Stomach (tissue), 9 donors: ENCODE measurements around the gene TBCK. TPM values are rescaled to one million over a fixed set of nuclear protein-coding genes. Genes with fewer than 3 reads are reported as not detected.
"Not testable (repeated sequence)": the region's sequence is repeated elsewhere in the genome, so short reads cannot be mapped to it uniquely, and the experiment has no call there.

Experiments used
- DNase-seq, 2 donors: peaks; one replicate each; pipeline versions ENCODE4 v3.0.0 to v3.0.0-alpha.2; 2013 to 2019
- H3K27ac ChIP-seq, 5 donors: fragments of 200-600 bp in 4 of 5; sonication (generic) in 4 of 5; one replicate each; pipeline ENCODE4 v1.5.1; 2013 to 2019; ENCODE audit warnings: mild to moderate bottlenecking in 1 of 5, moderate library complexity in 1 of 5
- H3K27me3 ChIP-seq, 3 donors: fragments of 200-600 bp; sonication (generic); one replicate each; pipeline ENCODE4 v1.5.1; 2017 to 2019; ENCODE audit warnings: mixed run types in 1 of 3
- H3K36me3 ChIP-seq, 4 donors: fragments of 200-600 bp; sonication (generic); 1 replicate in 3 of 4; 2 replicates in 1 of 4; pipeline ENCODE4 v1.5.1; 2016 to 2019
- H3K4me1 ChIP-seq, 4 donors: fragments of 200-600 bp; sonication (generic); one replicate each; pipeline ENCODE4 v1.5.1; 2016 to 2019
- H3K4me3 ChIP-seq, 4 donors: fragments of 200-600 bp; sonication (generic) in 3 of 4; one replicate each; pipeline ENCODE4 v1.5.1; 2016 to 2019; ENCODE audit warnings: mild to moderate bottlenecking in 1 of 4
- H3K9me3 ChIP-seq, 4 donors: fragments of 200-600 bp; sonication (generic); one replicate each; pipeline ENCODE4 v1.5.1; 2016 to 2019
- CTCF ChIP-seq, 7 experiments: fragments of 450-650 bp in 4 of 7; fragments of 200-600 bp in 3 of 7; sonication (generic) in 3 of 7; IDR thresholded peaks; one replicate each; pipeline ENCODE4 v1.5.1; 2016 to 2019; ENCODE audit warnings: antibody characterized with exemption in 7 of 7, control low read depth in 2 of 7, mild to moderate bottlenecking in 1 of 7
- EP300 ChIP-seq: sonication (generic); formaldehyde crosslinking; IDR thresholded peaks from one replicate; pipeline ENCODE4 v1.6.1; 2017; ENCODE audit warnings: antibody characterized with exemption
- POLR2A ChIP-seq, 4 donors: fragments of 450-650 bp; IDR thresholded peaks; one replicate each; pipeline ENCODE4 v1.6.1; 2016; ENCODE audit warnings: antibody characterized with exemption in 4 of 4, control low read depth in 2 of 4, mild to moderate bottlenecking in 1 of 4, moderate library complexity in 1 of 4
- POLR2AphosphoS5 ChIP-seq, 3 donors: sonication (generic); formaldehyde crosslinking; IDR thresholded peaks; one replicate each; pipeline ENCODE4 v1.6.1; 2016; ENCODE audit warnings: antibody characterized with exemption in 3 of 3
- WGBS, 5 donors: extraction: QIAGEN DNeasy Blood & Tissue Kit in 3 of 5; methylation state at CpG; one replicate each; pipeline versions ENCODE4 v1.1.5 to v1.1.7; 2013 to 2018; 5-methylcytosine and 5-hydroxymethylcytosine counted together
- intact Hi-C: fragments of 100-400 bp; cut with DNase I; formaldehyde crosslinking; loops from one replicate; pipeline ENCODE4 v1.15.1; 2023; ENCODE audit warnings: low total_unique reads
- polyA plus RNA-seq, 3 donors: library from polyadenylated mRNA; stranded (reverse); fragments of 200-250 nt; gene quantifications; one replicate each; pipeline ENCODE4 v1.2.3, GENCODE V29; 2013
- total RNA-seq, 5 donors: library from RNA; depleted of rRNA; stranded (reverse); fragments of >200 nt; gene quantifications; one replicate each; pipeline versions ENCODE4 v1.1.0 to v1.2.3, GENCODE V29; 2014 to 2016
- donor health status: healthy with polysubstance abuse.
- donor health status: Bipolar disorder and iron deficiency.
- donor health status: healthy.

TBCK gene
- total and polyA plus RNA-seq, 8 donors: 3.2 to 140 (median 28.0) TPM

- Histone ChIP-seq H3K36me3 (peaks cover 25 to 45% (median 41%) of the 10 kb centered on the region in 4 donors), H3K4me3 (no peak overlapping the region), H3K27ac (no peak overlapping the region), H3K9me3 (no peaks in the 10 kb centered on the region), H3K4me1 (peaks cover 2 to 45% (median 18%) of the 10 kb centered on the region in 4 donors), H3K27me3 (no peaks in the 10 kb centered on the region)
- intact Hi-C loops: no loop called here
- TF ChIP-seq EP300: no peak
- TF ChIP-seq POLR2A (IDR thresholded peaks at IDR 0.05): no peak
- TF ChIP-seq POLR2AphosphoS5 (IDR thresholded peaks at IDR 0.05): no peak
- no peak for TF ChIP-seq CTCF (IDR thresholded peaks at IDR 0.05)
- no peak for DNase-seq
These were observed 7.1 kb upstream of the TBCK start for GRCh38 chr4:106323119-106323518.

GRCh38 chr4:106321814-106322213, 5.8 kb upstream of the TBCK start:
- DNase-seq, intact Hi-C loops, H3K27me3 ChIP-seq, H3K27ac ChIP-seq, H3K9me3 ChIP-seq, H3K4me3 ChIP-seq: not testable (repeated sequence)
- peaks cover 14 to 57% (median 30%) of the 10 kb centered on the region in 4 donors for H3K4me1 ChIP-seq
- H3K36me3 ChIP-seq: peaks cover 12 to 32% (median 28%) of the 10 kb centered on the region in 4 donors
- 41 to 53% (median 48%) methylated on average over 6 of the region's 6 CpGs for WGBS, 5 donors

GRCh38 chr4:106321168-106321567, 5.2 kb upstream of the TBCK start:
- H3K27me3 ChIP-seq, H3K9me3 ChIP-seq, DNase-seq, H3K4me3 ChIP-seq, intact Hi-C loops, H3K27ac ChIP-seq: not testable (repeated sequence)
- WGBS, 5 donors: 97 to 98% (median 98%) methylated on average over 27 to 34 of the region's 34 CpGs; no CpG with 5 or more reads in 1 of the 5 donors
- Histone ChIP-seq H3K36me3 (peaks cover 8 to 25% (median 22%) of the 10 kb centered on the region in 4 donors), H3K4me1 (peaks cover 14 to 57% (median 30%) of the 10 kb centered on the region in 4 donors)

GRCh38 chr4:106320235-106320634, 4.2 kb upstream of the TBCK start:
- Histone ChIP-seq H3K27ac (no peak overlapping the region), H3K27me3 (no peaks in the 10 kb centered on the region), H3K9me3 (no peaks in the 10 kb centered on the region), H3K36me3 (peaks cover 8 to 17% (median 12%) of the 10 kb centered on the region in 4 donors), H3K4me3 (no peak overlapping the region), H3K4me1 (peaks cover 18 to 60% (median 31%) of the 10 kb centered on the region in 4 donors)
- DNase-seq: no peak
- intact Hi-C loops: no loop called here
- 90 to 98% (median 95%) methylated on average over 1 of the region's 1 CpG for WGBS, 5 donors
- no peak for TF ChIP-seq CTCF (IDR thresholded peaks at IDR 0.05)
- no peak for TF ChIP-seq EP300

- Histone ChIP-seq H3K4me3 (no peak overlapping the region), H3K27ac (no peak overlapping the region), H3K36me3 (peaks cover 8 to 12% (median 11%) of the 10 kb centered on the region in 4 donors), H3K9me3 (no peaks in the 10 kb centered on the region), H3K4me1 (peaks cover 26 to 70% (median 44%) of the 10 kb centered on the region in 4 donors), H3K27me3 (no peaks in the 10 kb centered on the region)
- no peak for TF ChIP-seq CTCF (IDR thresholded peaks at IDR 0.05)
- no peak for TF ChIP-seq EP300
- TF ChIP-seq POLR2AphosphoS5 (IDR thresholded peaks at IDR 0.05): no peak
- TF ChIP-seq POLR2A (IDR thresholded peaks at IDR 0.05): no peak
- intact Hi-C loops: no loop called here
- DNase-seq: no peak
These were observed 2.5 kb upstream of the TBCK start for GRCh38 chr4:106318511-106318910.
